AG09309 (cell line): ENCODE results near the gene CEMIP.

Experiments
- DNase-seq: peaks from one replicate; pipeline ENCODE4 v3.0.0-alpha.2; 2010; ENCODE audit warnings: low read depth
- H3K4me3 ChIP-seq: 2 replicates; pipeline ENCODE4 v1.5.1; 2011; ENCODE audit warnings: mild to moderate bottlenecking, low read depth, low read length, moderate library complexity; ENCODE audit not compliant: control insufficient read depth
- TF ChIP-seq, protein P1 (sequence below): IDR thresholded peaks from 2 replicates; pipeline ENCODE4 v1.5.1; 2011; ENCODE audit warnings: mild to moderate bottlenecking, low read depth, low read length, inconsistent platforms; ENCODE audit not compliant: insufficient read depth, control insufficient read depth; ENCODE audit errors: missing control alignments

Gene CEMIP

DNA sequence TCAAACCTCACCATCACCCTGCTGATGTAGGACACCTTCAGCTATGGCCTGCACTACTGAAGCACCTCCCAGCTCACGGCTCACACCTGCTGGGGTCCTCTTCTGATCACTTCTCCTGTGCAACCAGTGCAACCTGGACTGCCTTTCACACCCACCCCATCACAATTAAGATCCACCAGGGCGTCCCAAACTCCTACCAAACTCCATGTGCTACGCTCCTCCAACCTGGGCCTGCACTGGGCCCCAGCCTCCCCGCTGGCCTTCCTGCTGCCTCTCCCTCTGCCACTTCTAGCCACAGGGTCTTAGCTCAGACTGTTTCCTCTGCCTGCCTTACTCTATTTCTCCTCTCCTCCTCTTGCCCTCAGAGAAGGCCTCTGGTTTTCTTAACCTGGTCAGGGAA, 197.7 kb downstream of the CEMIP start:
- TF ChIP-seq, protein P1, sequence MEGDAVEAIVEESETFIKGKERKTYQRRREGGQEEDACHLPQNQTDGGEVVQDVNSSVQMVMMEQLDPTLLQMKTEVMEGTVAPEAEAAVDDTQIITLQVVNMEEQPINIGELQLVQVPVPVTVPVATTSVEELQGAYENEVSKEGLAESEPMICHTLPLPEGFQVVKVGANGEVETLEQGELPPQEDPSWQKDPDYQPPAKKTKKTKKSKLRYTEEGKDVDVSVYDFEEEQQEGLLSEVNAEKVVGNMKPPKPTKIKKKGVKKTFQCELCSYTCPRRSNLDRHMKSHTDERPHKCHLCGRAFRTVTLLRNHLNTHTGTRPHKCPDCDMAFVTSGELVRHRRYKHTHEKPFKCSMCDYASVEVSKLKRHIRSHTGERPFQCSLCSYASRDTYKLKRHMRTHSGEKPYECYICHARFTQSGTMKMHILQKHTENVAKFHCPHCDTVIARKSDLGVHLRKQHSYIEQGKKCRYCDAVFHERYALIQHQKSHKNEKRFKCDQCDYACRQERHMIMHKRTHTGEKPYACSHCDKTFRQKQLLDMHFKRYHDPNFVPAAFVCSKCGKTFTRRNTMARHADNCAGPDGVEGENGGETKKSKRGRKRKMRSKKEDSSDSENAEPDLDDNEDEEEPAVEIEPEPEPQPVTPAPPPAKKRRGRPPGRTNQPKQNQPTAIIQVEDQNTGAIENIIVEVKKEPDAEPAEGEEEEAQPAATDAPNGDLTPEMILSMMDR: no peak
- DNase-seq: no peak
- no peak overlapping the region for H3K4me3 ChIP-seq

DNA sequence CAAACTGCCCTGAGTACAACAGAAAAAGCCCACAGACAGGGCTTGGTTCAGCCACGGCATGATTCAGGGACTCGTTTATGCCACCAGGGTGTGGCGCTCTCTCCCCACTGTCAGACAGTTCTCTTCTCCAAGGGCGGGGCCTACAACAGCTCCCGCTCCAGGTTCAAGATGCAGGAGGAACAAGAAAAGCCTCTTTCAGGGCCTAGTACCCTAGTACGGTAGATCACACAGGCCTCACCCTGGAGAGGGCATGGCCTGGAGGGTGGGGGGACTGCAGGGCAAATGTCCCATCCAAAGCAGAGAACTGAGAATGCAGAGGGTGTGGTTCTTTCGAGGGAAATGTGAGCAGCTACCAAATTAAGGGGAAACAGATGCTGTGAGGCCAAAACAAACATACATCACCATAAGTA, 198.5 kb downstream of the CEMIP start:
- TF ChIP-seq, protein P1: peak; percentile 56
- DNase-seq: no peak
- no peak overlapping the region for H3K4me3 ChIP-seq

DNA sequence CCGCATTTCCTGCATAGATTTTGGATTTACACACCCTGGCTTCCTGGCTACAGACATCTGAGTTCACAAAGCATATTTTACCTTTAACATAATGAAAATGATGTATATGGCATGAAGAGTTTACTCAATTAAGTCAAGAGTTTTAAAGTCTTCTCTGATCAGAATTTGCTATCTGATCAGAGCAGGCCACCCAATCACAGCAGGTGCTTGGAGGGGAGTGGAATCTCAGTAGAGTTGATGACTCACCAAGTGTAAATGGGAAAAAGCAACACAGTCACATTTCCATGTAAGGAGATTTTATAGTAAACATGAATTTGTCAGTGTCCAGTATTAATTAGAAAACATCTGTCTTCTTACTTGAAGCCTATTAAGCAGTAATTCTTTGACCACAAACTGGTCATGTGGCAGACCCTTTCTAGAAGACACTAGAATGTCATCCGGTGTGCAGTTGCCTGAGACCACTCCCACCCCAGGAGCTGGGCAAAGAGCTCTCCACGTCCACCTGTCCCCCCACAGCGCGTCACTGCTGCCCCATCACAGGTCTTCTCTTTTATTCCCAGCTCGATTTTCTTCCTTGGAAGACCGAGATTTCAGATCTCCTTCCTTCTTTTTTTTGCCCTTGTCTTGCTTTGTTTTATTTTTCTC, 199.6 kb downstream of the CEMIP start:
- TF ChIP-seq, protein P1: no peak

DNA sequence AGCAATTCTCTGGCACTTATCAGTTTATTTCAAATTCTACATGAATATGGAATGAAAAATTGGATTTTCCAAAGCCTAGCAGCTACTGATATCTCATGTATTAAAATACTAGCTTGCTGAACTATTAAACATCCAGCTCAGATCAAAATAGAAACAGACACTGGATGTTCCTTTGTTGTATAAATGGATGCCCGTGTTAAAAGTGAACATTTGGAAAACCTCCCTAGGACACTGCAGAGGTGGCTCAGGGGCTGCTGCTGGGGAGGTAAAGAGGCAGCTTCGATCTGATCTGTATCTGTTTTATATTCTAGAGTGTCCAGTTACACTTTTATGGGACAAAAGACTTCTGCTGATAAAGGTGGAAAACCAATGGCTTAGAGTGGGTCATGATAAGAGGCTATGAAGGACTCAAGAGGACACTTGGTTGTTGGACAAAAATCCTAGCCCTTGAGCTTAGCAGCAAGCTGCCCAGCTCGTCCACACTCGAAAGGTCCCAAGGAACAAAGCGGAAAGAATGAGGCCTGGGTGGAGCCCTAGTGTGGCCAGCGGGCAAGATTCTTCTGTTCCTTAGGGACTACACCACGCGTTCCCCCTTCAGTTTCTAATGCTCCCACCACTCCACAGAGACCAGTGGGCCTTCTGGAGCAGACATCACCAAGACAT, 200.5 kb downstream of the CEMIP start:
- TF ChIP-seq, protein P1: no peak
- DNase-seq: no peak

More for the DNA sequence above, 199.6 kb downstream of the CEMIP start:
- DNase-seq: no peak
- H3K4me3 ChIP-seq: no peak overlapping the region

DNA sequence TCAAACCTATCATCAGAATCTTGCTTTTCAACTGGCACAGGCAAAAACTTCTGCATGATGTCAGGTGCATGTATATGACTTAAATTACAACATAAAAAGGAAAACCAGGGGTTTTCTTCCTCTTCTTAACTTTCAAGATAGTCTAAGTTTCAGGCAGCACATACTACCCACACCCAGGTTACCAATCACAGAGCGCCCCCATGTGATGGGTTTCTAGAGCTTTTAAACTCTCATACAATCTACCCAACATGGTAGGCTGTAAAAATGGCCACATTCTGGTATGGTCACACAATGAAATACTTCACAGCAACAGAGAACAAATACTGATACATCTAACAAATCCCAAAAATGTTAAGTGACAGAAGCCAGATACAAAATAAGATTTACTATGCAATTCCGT, 203.0 kb downstream of the CEMIP start:
- TF ChIP-seq, protein P1: peak; percentile 8
- H3K4me3 ChIP-seq: no peak overlapping the region
- no peak for DNase-seq

More for the DNA sequence above, 200.5 kb downstream of the CEMIP start:
- H3K4me3 ChIP-seq: no peak overlapping the region

DNA sequence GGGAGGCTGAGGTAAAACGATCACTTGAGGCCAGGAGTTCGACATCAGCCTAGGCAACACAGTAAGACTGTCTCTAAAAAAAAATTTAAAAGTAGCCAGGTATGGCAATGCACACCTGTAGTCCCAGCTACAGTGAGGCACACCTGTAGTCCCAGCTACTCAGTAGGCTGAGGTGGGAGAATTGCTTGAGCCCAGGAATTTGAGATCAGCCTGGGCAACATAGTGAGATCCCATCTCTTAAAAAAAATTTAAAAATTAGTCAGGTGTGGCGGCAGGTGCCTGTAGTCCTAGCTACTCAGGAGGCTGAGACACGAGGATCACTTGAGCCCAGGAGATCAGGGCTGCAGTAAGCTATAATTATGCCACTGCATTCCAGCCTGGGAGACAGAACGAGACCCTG, 203.7 kb downstream of the CEMIP start:
- no peak overlapping the region for H3K4me3 ChIP-seq
- TF ChIP-seq, protein P1: no peak
- DNase-seq: no peak
